Sigmoid colon (tissue), 7 donors: ENCODE data around the gene KLHL8. TPM values are rescaled to one million over a fixed set of nuclear protein-coding genes. Genes with fewer than 3 reads are reported as not detected.
A peak's percentile ranks its signal among the peaks of the same experiment; 100 is the strongest.

ENCODE experiments used
- DNase-seq: peaks from one replicate; pipeline ENCODE4 v3.0.0-alpha.2; 2019
- H3K27ac ChIP-seq, 4 donors: fragments of 200-600 bp; sonication (generic); one replicate each; pipeline ENCODE4 v1.5.1; 2016 to 2019; ENCODE audit warnings: mild to moderate bottlenecking in 1 of 4
- H3K27me3 ChIP-seq, 3 donors: fragments of 200-600 bp; sonication (generic); one replicate each; pipeline ENCODE4 v1.5.1; 2019; ENCODE audit warnings: mild to moderate bottlenecking in 1 of 3
- H3K36me3 ChIP-seq, 4 donors: fragments of 200-600 bp; sonication (generic); one replicate each; pipeline ENCODE4 v1.5.1; 2016 to 2019
- H3K4me1 ChIP-seq, 4 donors: fragments of 200-600 bp; sonication (generic); one replicate each; pipeline ENCODE4 v1.5.1; 2017 to 2019
- H3K4me3 ChIP-seq, 4 donors: fragments of 200-600 bp; sonication (generic); one replicate each; pipeline ENCODE4 v1.5.1; 2017 to 2019; ENCODE audit warnings: mild to moderate bottlenecking in 2 of 4, moderate library complexity in 1 of 4
- H3K9me3 ChIP-seq, 4 donors: fragments of 200-600 bp in 3 of 4; sonication (generic) in 3 of 4; one replicate each; pipeline versions ENCODE4 v1.5.1 to v1.6.1; 2013 to 2019
- EP300 ChIP-seq, 4 donors: sonication (generic); formaldehyde crosslinking; IDR thresholded peaks; one replicate each; pipeline ENCODE4 v1.6.1; 2017; ENCODE audit warnings: antibody characterized with exemption in 4 of 4
- POLR2A ChIP-seq, 2 donors: fragments of 450-650 bp; IDR thresholded peaks; one replicate each; pipeline ENCODE4 v1.6.1; 2016; ENCODE audit warnings: antibody characterized with exemption in 2 of 2, mild to moderate bottlenecking in 2 of 2, moderate library complexity in 2 of 2
- POLR2AphosphoS5 ChIP-seq, 4 donors: sonication (generic); formaldehyde crosslinking; IDR thresholded peaks; one replicate each; pipeline ENCODE4 v1.6.1; 2017; ENCODE audit warnings: antibody characterized with exemption in 4 of 4
- whole genome bisulfite sequencing, 2 donors: extraction: QIAGEN DNeasy Blood & Tissue Kit; methylation state at CpG; one replicate each; pipeline ENCODE4 v1.1.7; 2013; 5-methylcytosine and 5-hydroxymethylcytosine counted together
- intact Hi-C: fragments of 100-400 bp; cut with DNase I; formaldehyde crosslinking; loops from one replicate; pipeline ENCODE4 v1.15.1; 2023
- polyA plus RNA-seq, 3 donors: library from polyadenylated mRNA; stranded (reverse); fragments of 200-250 nt; gene quantifications; one replicate each; pipeline ENCODE4 v1.2.3, GENCODE V29; 2013
- total RNA-seq, 4 donors: library from RNA; depleted of rRNA; stranded (reverse); fragments of >200 nt; gene quantifications; one replicate each; pipeline ENCODE4 v1.1.0, GENCODE V29; 2016
- TF ChIP-seq, protein P1 (sequence below), 4 experiments: fragments of 450-650 bp in 3 of 4; fragments of 200-600 bp in 1 of 4; IDR thresholded peaks; one replicate each; pipeline ENCODE4 v1.5.1; 2016 to 2019; ENCODE audit warnings: antibody characterized with exemption in 4 of 4, mild to moderate bottlenecking in 3 of 4, moderate library complexity in 2 of 4
- donor health status: healthy with polysubstance abuse.
- donor health status: Bipolar disorder and iron deficiency.
- donor health status: healthy.

KLHL8 gene
- total and polyA plus RNA-seq, 7 donors, result 6.4 to 21.4 (median 9.6) TPM

DNA sequence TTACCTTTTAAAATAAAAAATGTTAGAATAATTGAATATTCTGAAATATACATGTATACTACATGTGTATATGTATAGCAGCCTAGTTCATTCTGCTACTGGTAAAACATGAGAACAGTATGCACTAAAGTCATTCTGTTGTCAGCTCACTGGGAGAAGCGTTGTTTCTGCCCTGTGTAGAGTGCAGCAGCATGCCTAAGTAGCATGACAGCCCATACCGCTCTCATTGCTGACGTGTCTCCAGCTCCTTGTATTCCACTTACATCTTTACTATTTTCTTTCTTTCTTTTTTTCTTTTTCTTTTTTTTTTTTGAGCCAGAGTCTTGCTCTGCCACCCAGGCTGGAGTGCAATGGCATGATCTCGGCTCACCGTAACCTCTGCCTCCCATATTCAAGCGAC lies 90.7 kb downstream of the KLHL8 start:
- TF ChIP-seq, protein P1, sequence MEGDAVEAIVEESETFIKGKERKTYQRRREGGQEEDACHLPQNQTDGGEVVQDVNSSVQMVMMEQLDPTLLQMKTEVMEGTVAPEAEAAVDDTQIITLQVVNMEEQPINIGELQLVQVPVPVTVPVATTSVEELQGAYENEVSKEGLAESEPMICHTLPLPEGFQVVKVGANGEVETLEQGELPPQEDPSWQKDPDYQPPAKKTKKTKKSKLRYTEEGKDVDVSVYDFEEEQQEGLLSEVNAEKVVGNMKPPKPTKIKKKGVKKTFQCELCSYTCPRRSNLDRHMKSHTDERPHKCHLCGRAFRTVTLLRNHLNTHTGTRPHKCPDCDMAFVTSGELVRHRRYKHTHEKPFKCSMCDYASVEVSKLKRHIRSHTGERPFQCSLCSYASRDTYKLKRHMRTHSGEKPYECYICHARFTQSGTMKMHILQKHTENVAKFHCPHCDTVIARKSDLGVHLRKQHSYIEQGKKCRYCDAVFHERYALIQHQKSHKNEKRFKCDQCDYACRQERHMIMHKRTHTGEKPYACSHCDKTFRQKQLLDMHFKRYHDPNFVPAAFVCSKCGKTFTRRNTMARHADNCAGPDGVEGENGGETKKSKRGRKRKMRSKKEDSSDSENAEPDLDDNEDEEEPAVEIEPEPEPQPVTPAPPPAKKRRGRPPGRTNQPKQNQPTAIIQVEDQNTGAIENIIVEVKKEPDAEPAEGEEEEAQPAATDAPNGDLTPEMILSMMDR (IDR thresholded peaks at IDR 0.05), result no peak
- TF ChIP-seq POLR2AphosphoS5 (IDR thresholded peaks at IDR 0.05), result no peak
- TF ChIP-seq POLR2A (IDR thresholded peaks at IDR 0.05), result no peak
- TF ChIP-seq EP300 (IDR thresholded peaks at IDR 0.05), result no peak
- 97 to 99% methylated on average over 6 of the region's 6 CpGs for WGBS, 2 donors
- Histone ChIP-seq H3K4me1 (peaks cover 0 to 8% (median 0%) of the 10 kb centered on the region in 4 donors), H3K9me3 (no peaks in the 10 kb centered on the region), H3K36me3 (peaks cover 27 to 100% (median 59%) of the 10 kb centered on the region in 4 donors), H3K27ac (no peak overlapping the region), H3K4me3 (no peak overlapping the region), H3K27me3 (no peaks in the 10 kb centered on the region)
- no peak for DNase-seq
- intact Hi-C loops, result no loop called here

DNA sequence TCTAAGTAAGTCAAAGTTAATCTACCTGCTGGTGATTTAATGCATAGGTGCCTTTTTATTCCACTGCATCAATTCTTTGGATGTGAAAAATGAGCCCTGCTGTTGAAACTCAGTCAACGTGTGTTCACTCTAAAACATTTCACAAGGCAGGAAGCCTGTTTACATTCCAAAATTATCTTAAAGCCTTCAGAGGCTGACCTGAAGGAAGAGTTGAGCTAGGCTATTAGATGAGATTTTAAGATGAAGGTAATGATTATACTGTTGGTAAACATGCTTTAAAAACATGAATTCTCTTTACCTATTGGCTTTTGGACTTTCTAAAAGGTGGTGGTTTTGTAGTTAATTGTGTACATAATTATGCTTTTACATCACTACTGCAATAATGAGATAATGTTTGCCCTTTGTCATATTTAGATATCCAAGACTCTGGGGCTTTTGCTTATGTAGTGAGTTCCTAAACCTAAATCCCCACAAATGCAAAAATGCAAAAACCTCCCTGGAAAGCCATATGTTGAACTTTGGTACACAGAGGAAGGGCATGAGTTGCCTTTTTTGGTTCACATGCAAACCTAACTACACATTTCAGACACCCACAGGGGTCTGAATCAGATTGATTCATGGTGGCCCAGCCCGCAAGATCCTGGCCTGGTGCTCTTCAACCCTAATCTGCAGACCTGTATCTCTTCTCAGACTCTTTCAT lies 92.3 kb downstream of the KLHL8 start:
- intact Hi-C loops, result no loop called here
- H3K4me3 ChIP-seq, result no peak overlapping the region
- H3K9me3 ChIP-seq, result no peaks in the 10 kb centered on the region
- peaks cover 23 to 86% (median 46%) of the 10 kb centered on the region in 4 donors for H3K36me3 ChIP-seq
- 67 to 87% methylated on average over 2 of the region's 2 CpGs for WGBS, 2 donors
- no peaks in the 10 kb centered on the region for H3K27me3 ChIP-seq
- TF ChIP-seq, protein P1 (IDR thresholded peaks at IDR 0.05), result no peak
- TF ChIP-seq EP300 (IDR thresholded peaks at IDR 0.05) (no peak), POLR2A (IDR thresholded peaks at IDR 0.05) (no peak), POLR2AphosphoS5 (IDR thresholded peaks at IDR 0.05) (no peak)
- H3K4me1 ChIP-seq, result peaks cover 0 to 16% (median 3%) of the 10 kb centered on the region in 4 donors
- no peak overlapping the region for H3K27ac ChIP-seq
- no peak for DNase-seq

DNA sequence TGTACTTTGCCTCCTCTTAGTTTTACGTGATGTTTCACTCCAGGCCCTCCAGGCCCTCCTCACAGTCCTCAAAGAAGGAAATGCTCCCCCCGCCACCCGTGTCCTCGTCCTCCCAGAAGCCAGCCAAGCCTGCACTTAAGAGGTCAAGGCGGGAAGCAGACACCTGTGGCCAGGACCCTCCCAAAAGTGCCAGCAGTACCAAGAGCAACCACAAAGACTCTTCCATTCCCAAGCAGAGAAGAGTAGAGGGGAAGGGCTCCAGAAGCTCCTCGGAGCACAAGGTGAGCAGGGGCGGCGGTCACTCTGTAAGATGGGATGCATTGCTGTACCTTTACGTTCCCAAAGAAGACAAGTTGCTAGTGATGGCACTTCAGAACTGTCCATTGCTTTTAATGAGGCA lies 94.4 kb downstream of the KLHL8 start:
- 89 to 96% methylated on average over 9 of the region's 9 CpGs for WGBS, 2 donors
- intact Hi-C loops, result no loop called here
- Histone ChIP-seq H3K27me3 (no peaks in the 10 kb centered on the region), H3K9me3 (no peaks in the 10 kb centered on the region), H3K36me3 (peaks cover 23 to 65% (median 36%) of the 10 kb centered on the region in 4 donors), H3K4me3 (no peak overlapping the region), H3K27ac (no peak overlapping the region), H3K4me1 (peaks cover 0 to 37% (median 20%) of the 10 kb centered on the region in 4 donors)
- DNase-seq, result no peak
- TF ChIP-seq, protein P1 (IDR thresholded peaks at IDR 0.05), result no peak
- TF ChIP-seq EP300 (IDR thresholded peaks at IDR 0.05) (no peak), POLR2AphosphoS5 (IDR thresholded peaks at IDR 0.05) (no peak), POLR2A (IDR thresholded peaks at IDR 0.05) (no peak)

DNA sequence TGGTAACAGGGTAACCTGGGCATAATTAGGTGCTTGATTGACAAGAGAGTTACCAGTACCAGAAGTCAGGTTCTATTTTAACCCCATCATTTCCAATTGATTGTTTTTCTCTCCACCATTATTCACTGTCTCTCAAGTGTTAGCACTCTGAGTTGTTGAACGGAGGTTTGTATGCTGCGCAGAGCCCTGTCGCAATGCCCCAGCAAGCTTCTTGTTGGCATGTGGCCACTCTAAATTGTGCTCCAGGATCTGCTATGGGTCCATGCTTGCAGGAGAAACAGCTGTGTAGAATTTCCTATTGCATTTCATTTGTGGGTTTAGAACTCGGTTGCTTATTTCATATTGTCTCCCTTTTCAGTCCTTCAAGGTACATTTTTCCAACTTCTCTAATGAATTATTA lies 98.2 kb downstream of the KLHL8 start:
- H3K36me3 ChIP-seq, result peaks cover 14 to 27% (median 21%) of the 10 kb centered on the region in 4 donors
- WGBS, 2 donors, result 87 to 90% methylated on average over 4 of the region's 4 CpGs
- no peak for TF ChIP-seq POLR2A (IDR thresholded peaks at IDR 0.05)
- TF ChIP-seq POLR2AphosphoS5 (IDR thresholded peaks at IDR 0.05), result peak in 1 of 4 donors; percentile 24
- H3K9me3 ChIP-seq, result no peaks in the 10 kb centered on the region
- H3K27me3 ChIP-seq, result no peaks in the 10 kb centered on the region
- peak; percentile 80 for DNase-seq
- peak overlapping the region; percentile 86 to 88 (median 86) for H3K27ac ChIP-seq
- intact Hi-C loops, result loop anchor here (5.0 kb wide), 3 partner anchors 40 to 115 kb away; no protein-coding TSS in a partner anchor
- H3K4me3 ChIP-seq, result no peak overlapping the region
- H3K4me1 ChIP-seq, result peaks cover 0 to 65% (median 54%) of the 10 kb centered on the region in 4 donors

DNA sequence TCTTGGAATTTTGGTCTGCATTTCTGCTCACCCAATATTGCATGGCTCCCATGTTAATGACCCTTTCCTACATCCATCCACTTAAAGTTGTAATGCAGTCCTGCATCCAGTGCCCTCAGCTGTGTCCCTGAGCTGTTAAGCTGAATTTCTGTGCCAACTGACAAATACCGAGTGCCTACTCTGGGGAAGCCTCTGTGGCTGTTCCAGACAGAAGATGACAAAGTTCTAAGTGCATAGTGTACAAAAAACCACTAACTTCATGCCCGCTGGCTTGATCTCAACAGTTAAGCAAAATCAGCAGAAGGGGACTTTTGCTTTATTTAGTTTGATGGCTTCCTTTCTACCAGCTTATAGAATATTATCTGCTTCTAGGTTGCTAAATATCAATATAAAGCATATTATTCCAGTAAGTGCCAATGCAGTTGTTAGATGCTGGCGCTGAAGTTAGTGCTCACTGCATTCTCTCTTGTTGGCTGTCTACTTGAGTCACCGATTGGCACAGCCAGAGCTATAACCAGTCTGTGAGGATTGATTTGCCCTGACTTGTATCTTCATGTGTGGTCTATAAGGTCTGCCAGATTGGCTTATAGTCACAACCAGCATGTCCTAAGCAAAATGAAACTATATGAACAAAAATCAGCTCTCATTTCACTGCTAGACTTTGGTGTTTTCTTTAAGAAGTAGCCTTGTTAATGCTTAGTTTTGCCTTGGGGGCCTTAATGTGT lies 98.9 kb downstream of the KLHL8 start:
- peaks cover 7 to 25% (median 16%) of the 10 kb centered on the region in 4 donors for H3K36me3 ChIP-seq
- H3K27me3 ChIP-seq, result no peaks in the 10 kb centered on the region
- TF ChIP-seq EP300 (IDR thresholded peaks at IDR 0.05) (no peak), POLR2A (IDR thresholded peaks at IDR 0.05) (no peak), POLR2AphosphoS5 (IDR thresholded peaks at IDR 0.05) (no peak)
- TF ChIP-seq, protein P1 (IDR thresholded peaks at IDR 0.05), result no peak
- no peak for DNase-seq
- H3K4me3 ChIP-seq, result no peak overlapping the region
- peak overlapping the region; percentile 86 to 88 (median 86) for H3K27ac ChIP-seq
- intact Hi-C loops, result loop anchor here (2.0 to 5.0 kb wide), 4 partner anchors 39 to 187 kb away; partner anchors contain the start of gene AFF1
- 71 to 75% methylated on average over 4 of the region's 4 CpGs for WGBS, 2 donors
- H3K4me1 ChIP-seq, result peaks cover 0 to 73% (median 61%) of the 10 kb centered on the region in 4 donors
- no peaks in the 10 kb centered on the region for H3K9me3 ChIP-seq
